Caco-2 (cell line): ENCODE results near the gene TGFA. TPM values are rescaled to one million over a fixed set of nuclear protein-coding genes. Genes with fewer than 3 reads are reported as not detected.

Experiments used
- BruUV-seq: library from RNA; stranded (reverse); fragments of 400-500 nt; replicated peaks from 2 replicates; lab custom pipeline; 2021; lab: Mats Ljungman, UMichigan
- CTCF ChIA-PET: fragments of 300-600 bp; sonication (Branson Sonifier 250); formaldehyde crosslinking; loops from one replicate; lab custom pipeline; 2022; ENCODE audit warnings: antibody characterized with exemption; lab: Charles Lee
- POLR2A ChIA-PET: fragments of 300-600 bp; sonication (Branson Sonifier 250); formaldehyde crosslinking; loops from one replicate; lab custom pipeline; 2022; ENCODE audit warnings: antibody characterized with exemption; lab: Charles Lee
- DNase-seq, 2 experiments: peaks; one replicate each; pipeline versions ENCODE4 v3.0.0 to v3.0.0-alpha.2; 2020 to 2022
- H3K27me3 ChIP-seq: replicated peaks from 2 replicates; pipeline ENCODE4 v1.6.0; 2011; ENCODE audit warnings: low read length; ENCODE audit not compliant: control insufficient read depth, insufficient read depth
- H3K36me3 ChIP-seq: 2 replicates; pipeline ENCODE4 v1.5.1; 2011; ENCODE audit warnings: low read length; ENCODE audit not compliant: control insufficient read depth, insufficient read depth
- H3K4me1 ChIP-seq: fragments of 250-450 bp; sonication (Bioruptor Pico); 2 replicates; pipeline ENCODE4 v1.5.1; 2020; ENCODE audit warnings: mild to moderate bottlenecking
- H3K4me3 ChIP-seq: 2 replicates; pipeline ENCODE4 v1.5.1; 2011; ENCODE audit warnings: low read depth, mild to moderate bottlenecking, control low read depth, low read length
- H3K9me3 ChIP-seq: fragments of 250-450 bp; sonication (Bioruptor Pico); 2 replicates; pipeline ENCODE4 v1.5.1; 2020; ENCODE audit warnings: mild to moderate bottlenecking, moderate library complexity
- H3K27ac Mint-ChIP-seq: one replicate; pipeline ENCODE4 v1.8.0; 2022; ENCODE audit warnings: mixed read lengths; ENCODE audit not compliant: unreplicated experiment
- H3K27me3 Mint-ChIP-seq: one replicate; pipeline ENCODE4 v1.8.0; 2022; ENCODE audit warnings: mixed read lengths; ENCODE audit not compliant: insufficient read depth, unreplicated experiment
- H3K36me3 Mint-ChIP-seq: one replicate; pipeline ENCODE4 v1.8.0; 2022; ENCODE audit warnings: mild to moderate bottlenecking, mixed read lengths; ENCODE audit not compliant: insufficient read depth, unreplicated experiment
- H3K4me1 Mint-ChIP-seq: one replicate; pipeline ENCODE4 v1.8.0; 2022; ENCODE audit warnings: low read depth, mixed read lengths; ENCODE audit not compliant: unreplicated experiment
- H3K4me3 Mint-ChIP-seq: one replicate; pipeline ENCODE4 v1.8.0; 2022; ENCODE audit warnings: mild to moderate bottlenecking, moderate library complexity, mixed read lengths; ENCODE audit not compliant: unreplicated experiment
- H3K9me3 Mint-ChIP-seq: one replicate; pipeline ENCODE4 v1.8.0; 2022; ENCODE audit warnings: mixed read lengths; ENCODE audit not compliant: unreplicated experiment
- intact Hi-C: fragments of 100-400 bp; cut with micrococcal nuclease; formaldehyde crosslinking; loops from one replicate; pipeline ENCODE4 v1.10.0; 2022; ENCODE audit not compliant: unreplicated experiment
- total RNA-seq: library from RNA; stranded (reverse); gene quantifications from 2 replicates; pipeline ENCODE4 v1.2.3, GENCODE V29; 2022
- TF ChIP-seq, protein P1 (sequence below), 2 experiments: fragments of 200-600 bp in 1 of 2; IDR thresholded peaks; 1 replicate in 1 of 2; 2 replicates in 1 of 2; pipeline versions ENCODE4 v1.5.1 to v1.8.0; 2011 to 2022; ENCODE audit warnings: antibody characterized with exemption in 1 of 2, control low read depth in 1 of 2, inconsistent platforms in 1 of 2, low read depth in 1 of 2, low read length in 1 of 2, mild to moderate bottlenecking in 1 of 2, moderate library complexity in 1 of 2; ENCODE audit not compliant: insufficient read depth in 1 of 2, severe bottlenecking in 1 of 2, unreplicated experiment in 1 of 2

TGFA gene
- total RNA-seq, 1 experiment from 2014 or later: 0.70 TPM

DNA sequence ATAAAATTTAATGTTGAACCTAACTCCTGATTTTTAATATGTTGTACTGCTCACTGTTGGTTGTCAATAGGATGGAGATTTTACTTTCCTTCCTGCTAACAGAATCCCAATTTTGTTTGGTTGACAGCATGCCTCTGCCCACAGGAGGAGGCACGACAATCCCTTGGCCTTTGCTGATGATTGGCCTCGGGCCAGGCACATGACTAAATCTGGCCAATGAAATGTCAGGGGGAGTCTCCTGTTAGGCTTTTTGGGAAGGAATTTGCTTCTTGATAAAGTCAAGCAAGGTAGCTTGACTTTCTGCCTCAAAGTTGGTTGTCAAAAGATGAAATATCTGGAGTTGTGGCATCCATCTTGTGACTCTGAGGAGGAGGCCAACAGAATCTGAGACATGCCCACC is 6.8 kb upstream of the TGFA start:
- H3K4me1 ChIP-seq: peaks cover 7% of the 10 kb centered on the region
- peaks cover 2% of the 10 kb centered on the region for H3K27me3 Mint-ChIP-seq
- CTCF ChIA-PET: no interaction called here
- DNase-seq: no peak
- peaks cover 11% of the 10 kb centered on the region for H3K4me1 Mint-ChIP-seq
- H3K9me3 ChIP-seq: no peaks in the 10 kb centered on the region
- no peak overlapping the region for H3K4me3 Mint-ChIP-seq
- H3K36me3 ChIP-seq: no peaks in the 10 kb centered on the region
- H3K27ac Mint-ChIP-seq: no peak overlapping the region
- H3K9me3 Mint-ChIP-seq: no peaks in the 10 kb centered on the region
- H3K27me3 ChIP-seq: no peaks in the 10 kb centered on the region
- no TSS peak for BruUV-seq
- intact Hi-C loops: no loop called here
- no peaks in the 10 kb centered on the region for H3K36me3 Mint-ChIP-seq
- POLR2A ChIA-PET: no interaction called here
- no peak overlapping the region for H3K4me3 ChIP-seq
- TF ChIP-seq, protein P1, sequence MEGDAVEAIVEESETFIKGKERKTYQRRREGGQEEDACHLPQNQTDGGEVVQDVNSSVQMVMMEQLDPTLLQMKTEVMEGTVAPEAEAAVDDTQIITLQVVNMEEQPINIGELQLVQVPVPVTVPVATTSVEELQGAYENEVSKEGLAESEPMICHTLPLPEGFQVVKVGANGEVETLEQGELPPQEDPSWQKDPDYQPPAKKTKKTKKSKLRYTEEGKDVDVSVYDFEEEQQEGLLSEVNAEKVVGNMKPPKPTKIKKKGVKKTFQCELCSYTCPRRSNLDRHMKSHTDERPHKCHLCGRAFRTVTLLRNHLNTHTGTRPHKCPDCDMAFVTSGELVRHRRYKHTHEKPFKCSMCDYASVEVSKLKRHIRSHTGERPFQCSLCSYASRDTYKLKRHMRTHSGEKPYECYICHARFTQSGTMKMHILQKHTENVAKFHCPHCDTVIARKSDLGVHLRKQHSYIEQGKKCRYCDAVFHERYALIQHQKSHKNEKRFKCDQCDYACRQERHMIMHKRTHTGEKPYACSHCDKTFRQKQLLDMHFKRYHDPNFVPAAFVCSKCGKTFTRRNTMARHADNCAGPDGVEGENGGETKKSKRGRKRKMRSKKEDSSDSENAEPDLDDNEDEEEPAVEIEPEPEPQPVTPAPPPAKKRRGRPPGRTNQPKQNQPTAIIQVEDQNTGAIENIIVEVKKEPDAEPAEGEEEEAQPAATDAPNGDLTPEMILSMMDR (IDR thresholded peaks at IDR 0.05; ENCODE audit: insufficient read depth in 1 of 2, low read depth in 1 of 2, low read length in 1 of 2, severe bottlenecking in 1 of 2, unreplicated experiment in 1 of 2): no peak

DNA sequence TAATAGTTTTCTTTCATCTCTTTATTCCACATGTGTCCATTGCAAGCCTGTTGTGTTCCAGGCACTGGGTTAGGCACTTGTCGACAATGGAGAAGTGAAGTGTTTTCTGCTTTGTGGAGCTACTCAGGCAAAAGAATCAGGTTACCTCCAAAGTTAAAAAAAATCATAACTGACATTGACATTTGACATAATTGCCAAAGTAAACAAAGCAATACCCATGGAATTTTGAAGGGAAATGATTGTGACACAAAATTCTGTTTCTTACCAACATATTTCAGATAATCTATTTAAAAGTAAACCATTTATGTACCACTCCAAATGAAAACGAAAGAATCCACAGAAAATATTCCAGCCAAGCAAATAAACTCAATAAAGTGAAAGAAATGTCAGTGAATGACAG is 6.4 kb upstream of the TGFA start:
- POLR2A ChIA-PET: no interaction called here
- Histone ChIP-seq H3K27me3 (no peaks in the 10 kb centered on the region), H3K36me3 (no peaks in the 10 kb centered on the region), H3K4me3 (no peak overlapping the region), H3K9me3 (no peaks in the 10 kb centered on the region), H3K4me1 (peaks cover 7% of the 10 kb centered on the region)
- CTCF ChIA-PET: no interaction called here
- no peak overlapping the region for H3K27ac Mint-ChIP-seq
- peaks cover 2% of the 10 kb centered on the region for H3K27me3 Mint-ChIP-seq
- H3K4me1 Mint-ChIP-seq: peaks cover 11% of the 10 kb centered on the region
- H3K36me3 Mint-ChIP-seq: no peaks in the 10 kb centered on the region
- H3K4me3 Mint-ChIP-seq: no peak overlapping the region
- H3K9me3 Mint-ChIP-seq: no peaks in the 10 kb centered on the region
- no peak for DNase-seq
- BruUV-seq: no TSS peak
- TF ChIP-seq, protein P1 (IDR thresholded peaks at IDR 0.05; ENCODE audit: insufficient read depth in 1 of 2, low read depth in 1 of 2, low read length in 1 of 2, severe bottlenecking in 1 of 2, unreplicated experiment in 1 of 2): no peak
- intact Hi-C loops: no loop called here

DNA sequence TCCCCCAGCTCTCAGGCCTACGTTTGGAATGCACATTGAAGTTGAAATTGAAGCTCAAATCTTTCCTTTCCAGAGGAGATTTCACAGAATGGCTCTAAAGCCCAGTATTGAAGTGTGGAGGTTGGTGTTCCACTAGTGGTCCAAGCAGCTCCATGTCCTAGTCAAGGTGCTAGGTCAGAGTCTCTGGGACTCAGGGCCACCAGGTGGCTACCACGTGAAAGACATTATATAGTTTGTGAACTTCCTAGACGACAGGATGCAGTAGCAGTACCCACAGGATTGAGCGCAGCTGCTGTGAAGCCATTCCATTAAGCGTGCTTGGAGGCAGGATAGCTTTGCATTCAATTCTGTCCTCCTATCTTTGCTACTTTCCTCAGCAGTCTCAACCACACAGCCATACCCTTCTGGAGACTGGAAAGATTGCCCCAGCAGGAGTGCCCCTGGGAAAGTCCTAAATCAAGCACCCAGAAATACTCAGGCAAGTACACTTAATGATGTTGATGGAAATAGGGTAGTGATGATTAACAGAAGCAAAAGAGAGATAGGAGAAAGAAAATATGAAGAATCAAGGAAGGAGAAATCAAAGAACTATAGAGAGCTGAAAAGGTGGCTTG is 4.7 kb upstream of the TGFA start:
- TF ChIP-seq, protein P1 (IDR thresholded peaks at IDR 0.05; ENCODE audit: insufficient read depth in 1 of 2, low read depth in 1 of 2, low read length in 1 of 2, severe bottlenecking in 1 of 2, unreplicated experiment in 1 of 2): no peak
- Mint-ChIP-seq H3K4me1 (peaks cover 11% of the 10 kb centered on the region), H3K4me3 (no peak overlapping the region), H3K27me3 (peaks cover 4% of the 10 kb centered on the region), H3K9me3 (no peaks in the 10 kb centered on the region), H3K36me3 (peaks cover 5% of the 10 kb centered on the region), H3K27ac (no peak overlapping the region)
- no peaks in the 10 kb centered on the region for H3K9me3 ChIP-seq
- peaks cover 7% of the 10 kb centered on the region for H3K4me1 ChIP-seq
- no peak overlapping the region for H3K4me3 ChIP-seq
- CTCF ChIA-PET: interaction anchor here (1.1 kb wide), 1 partner anchor 257 kb away, joined by 3 read pairs; the partner anchor contains the start of gene FAM136A
- no TSS peak for BruUV-seq
- intact Hi-C loops: loop anchor here (10.0 kb wide), 2 partner anchors 86 to 214 kb away; no protein-coding TSS in a partner anchor
- POLR2A ChIA-PET: interaction anchor here (1.1 kb wide), 1 partner anchor 12 kb away, joined by 3 read pairs; no protein-coding TSS in a partner anchor
- DNase-seq: no peak
- no peaks in the 10 kb centered on the region for H3K36me3 ChIP-seq
- H3K27me3 ChIP-seq: no peaks in the 10 kb centered on the region
